Astrocyte of the spinal cord (primary cell): ENCODE results near the gene P4HA2.

Source experiments
- DNase-seq: peaks from one replicate; pipeline ENCODE4 v3.0.0; 2011; ENCODE audit warnings: low read depth, low spot score
- H3K4me3 ChIP-seq: 2 replicates; pipeline ENCODE4 v1.5.1; 2011; ENCODE audit warnings: low read depth, mild to moderate bottlenecking, low read length, moderate library complexity
- in situ Hi-C: cut with HindIII; loops from 2 replicates; pipeline ENCODE4 v1.10.0; 2017; ENCODE audit warnings: low sequenced_read_pairs
- TF ChIP-seq, protein P1 (sequence below): IDR thresholded peaks from 2 replicates; pipeline ENCODE4 v1.5.1; 2012; ENCODE audit warnings: low read depth, mild to moderate bottlenecking, low read length, inconsistent platforms

The P4HA2 gene

DNA sequence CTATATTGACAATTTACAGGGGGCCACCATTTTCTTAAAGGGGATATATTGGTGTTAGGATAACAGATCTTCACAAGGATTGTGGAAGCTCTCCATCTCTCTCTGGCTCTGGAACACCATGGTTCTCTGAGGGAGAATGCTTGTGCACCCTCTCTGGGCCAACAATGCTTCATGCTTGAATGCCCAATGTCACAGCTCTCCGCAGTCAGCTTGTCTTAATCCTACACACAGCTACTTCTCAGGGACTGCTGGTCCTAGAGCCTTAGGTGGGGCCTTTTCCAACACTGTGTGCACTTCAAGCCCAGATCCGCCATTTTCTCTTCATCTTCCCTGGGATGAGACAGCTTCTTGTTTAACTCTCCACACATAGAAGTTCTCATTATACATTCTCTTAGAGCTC is 22.9 kb upstream of the P4HA2 start:
- DNase-seq: no peak
- TF ChIP-seq, protein P1, sequence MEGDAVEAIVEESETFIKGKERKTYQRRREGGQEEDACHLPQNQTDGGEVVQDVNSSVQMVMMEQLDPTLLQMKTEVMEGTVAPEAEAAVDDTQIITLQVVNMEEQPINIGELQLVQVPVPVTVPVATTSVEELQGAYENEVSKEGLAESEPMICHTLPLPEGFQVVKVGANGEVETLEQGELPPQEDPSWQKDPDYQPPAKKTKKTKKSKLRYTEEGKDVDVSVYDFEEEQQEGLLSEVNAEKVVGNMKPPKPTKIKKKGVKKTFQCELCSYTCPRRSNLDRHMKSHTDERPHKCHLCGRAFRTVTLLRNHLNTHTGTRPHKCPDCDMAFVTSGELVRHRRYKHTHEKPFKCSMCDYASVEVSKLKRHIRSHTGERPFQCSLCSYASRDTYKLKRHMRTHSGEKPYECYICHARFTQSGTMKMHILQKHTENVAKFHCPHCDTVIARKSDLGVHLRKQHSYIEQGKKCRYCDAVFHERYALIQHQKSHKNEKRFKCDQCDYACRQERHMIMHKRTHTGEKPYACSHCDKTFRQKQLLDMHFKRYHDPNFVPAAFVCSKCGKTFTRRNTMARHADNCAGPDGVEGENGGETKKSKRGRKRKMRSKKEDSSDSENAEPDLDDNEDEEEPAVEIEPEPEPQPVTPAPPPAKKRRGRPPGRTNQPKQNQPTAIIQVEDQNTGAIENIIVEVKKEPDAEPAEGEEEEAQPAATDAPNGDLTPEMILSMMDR: no peak
- H3K4me3 ChIP-seq: no peak overlapping the region
- in situ Hi-C loops: no loop called here

GRCh38 chr5:132246806-132247205 is 19.2 kb upstream of the P4HA2 start:
- no peak overlapping the region for H3K4me3 ChIP-seq
- in situ Hi-C loops: no loop called here
- TF ChIP-seq, protein P1: no peak
- DNase-seq: no peak

GRCh38 chr5:132245593-132245992 is 17.9 kb upstream of the P4HA2 start:
- TF ChIP-seq, protein P1: no peak
- in situ Hi-C loops: no loop called here
- no peak overlapping the region for H3K4me3 ChIP-seq
- DNase-seq: no peak

GRCh38 chr5:132243366-132243977 is 15.8 kb upstream of the P4HA2 start:
- TF ChIP-seq, protein P1: no peak
- no peak for DNase-seq
- no peak overlapping the region for H3K4me3 ChIP-seq
- in situ Hi-C loops: no loop called here

- TF ChIP-seq, protein P1: no peak
- DNase-seq: no peak
- no peak overlapping the region for H3K4me3 ChIP-seq
- in situ Hi-C loops: no loop called here
These were observed 12.1 kb upstream of the P4HA2 start for GRCh38 chr5:132239776-132240175.

DNA sequence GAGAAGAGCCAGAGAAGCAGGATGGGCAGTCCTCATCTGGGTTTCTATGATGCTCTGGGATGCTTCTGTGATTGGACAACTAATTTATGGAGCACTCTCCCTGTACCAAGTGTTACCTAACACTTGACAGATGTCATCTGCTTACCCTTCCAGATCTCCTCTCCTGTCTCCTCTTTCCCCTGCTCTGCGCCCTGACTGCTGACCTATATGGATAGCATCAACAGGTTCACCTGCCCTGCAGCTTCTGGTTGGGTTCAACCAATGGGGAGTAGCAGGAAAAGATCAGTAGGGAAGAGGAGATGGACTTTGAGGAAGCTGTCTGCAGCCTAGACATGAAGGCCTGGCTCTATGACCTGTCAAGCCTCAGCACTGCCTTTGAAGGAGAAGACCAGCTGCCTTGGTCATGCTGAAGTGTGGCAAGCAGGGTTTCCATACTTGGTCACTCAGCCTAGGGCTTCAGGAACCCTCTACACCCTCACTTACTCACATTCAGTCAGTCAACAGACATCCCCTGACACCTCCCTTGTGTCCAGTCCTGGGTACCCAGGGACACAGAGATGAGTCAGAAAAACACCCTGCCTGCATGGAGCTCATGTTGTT is 11.3 kb upstream of the P4HA2 start:
- TF ChIP-seq, protein P1: no peak
- in situ Hi-C loops: no loop called here
- H3K4me3 ChIP-seq: no peak overlapping the region
- no peak for DNase-seq
